ENCODE results near the gene FMNL2. TPM values are rescaled to one million over a fixed set of nuclear protein-coding genes. Genes with fewer than 3 reads are reported as not detected.

FMNL2 gene
- total RNA-seq (10 to 100 TPM in 2 of 4 donors, 1 to 10 TPM in 2; 7.2 to 10.8 (median 9.9) TPM), polyA plus RNA-seq (7.9 TPM)
- long read RNA-seq, donor 1, partial matches to known transcripts: 5 of 8 reads
- long read RNA-seq, donor 1, other reads (novel, unspliced or antisense): 3 of 8 reads
- long read RNA-seq, donor 2, partial matches to known transcripts: 1 of 3 reads
- long read RNA-seq, donor 2, other reads (novel, unspliced or antisense): 2 of 3 reads
- long read RNA-seq, donor 3, partial matches to known transcripts: 5 of 5 reads
- long read RNA-seq, donor 3, other reads (novel, unspliced or antisense): 0 of 5 reads
- long read RNA-seq, donor 4: 0 reads

GRCh38 chr2:152335016-152335725 lies at the start of gene FMNL2:
TSS of gene FMNL2 (plus strand) at chr2:152335174.
- ATAC-seq: peak; percentile 96
- H3K4me1 ChIP-seq (ENCODE audit: control insufficient read depth, insufficient read depth, low read length): no peaks in the 10 kb centered on the region
- under 1% methylated on average over 85 of the region's 85 CpGs for WGBS

GRCh38 chr2:152292991-152293390 lies 42.0 kb upstream of the FMNL2 start:
- DNase-seq (no peak), ATAC-seq (no peak)
- Histone ChIP-seq H3K4me3 (ENCODE audit: low read length) (no peak overlapping the region), H3K27me3 (ENCODE audit: control insufficient read depth, insufficient read depth) (no peaks in the 10 kb centered on the region), H3K4me1 (ENCODE audit: control insufficient read depth, insufficient read depth, low read length) (no peaks in the 10 kb centered on the region), H3K9me3 (ENCODE audit: control insufficient read depth, low read length) (no peaks in the 10 kb centered on the region), H3K27ac (ENCODE audit: low read length) (no peak overlapping the region)
- intact Hi-C loops (cut with DNase I): no loop called here

More at GRCh38 chr2:152335016-152335725, at the start of gene FMNL2:
- intact Hi-C loops (cut with DNase I): loop anchor here (10.0 kb wide), 4 partner anchors 130 to 300 kb away; no protein-coding TSS in a partner anchor
- Histone ChIP-seq H3K27ac (ENCODE audit: low read length) (peak within 1 kb of the TSS; percentile 57), H3K9me3 (ENCODE audit: control insufficient read depth, low read length) (no peaks in the 10 kb centered on the region), H3K4me3 (ENCODE audit: low read length) (peak within 1 kb of the TSS; percentile 79), H3K27me3 (ENCODE audit: control insufficient read depth, insufficient read depth) (no peaks in the 10 kb centered on the region)
- peak; percentile 86 to 94 (median 93) for DNase-seq

- 92% methylated on average over 2 of the region's 2 CpGs for WGBS
- no peak for DNase-seq
- no peak overlapping the region for H3K27ac ChIP-seq (ENCODE audit: low read length)
- H3K4me3 ChIP-seq (ENCODE audit: low read length): no peak overlapping the region
- no peaks in the 10 kb centered on the region for H3K9me3 ChIP-seq (ENCODE audit: control insufficient read depth, low read length)
- no peaks in the 10 kb centered on the region for H3K4me1 ChIP-seq (ENCODE audit: control insufficient read depth, insufficient read depth, low read length)
- ATAC-seq: no peak
- intact Hi-C loops (cut with DNase I): no loop called here
- no peaks in the 10 kb centered on the region for H3K27me3 ChIP-seq (ENCODE audit: control insufficient read depth, insufficient read depth)
Observed at GRCh38 chr2:152297715-152298114, 37.3 kb upstream of the FMNL2 start.

GRCh38 chr2:152298754-152299153 lies 36.2 kb upstream of the FMNL2 start:
- WGBS: 72% methylated on average over 1 of the region's 1 CpG
- ATAC-seq: no peak
- Histone ChIP-seq H3K4me3 (ENCODE audit: low read length) (no peak overlapping the region), H3K27ac (ENCODE audit: low read length) (no peak overlapping the region), H3K4me1 (ENCODE audit: control insufficient read depth, insufficient read depth, low read length) (no peaks in the 10 kb centered on the region), H3K27me3 (ENCODE audit: control insufficient read depth, insufficient read depth) (no peaks in the 10 kb centered on the region), H3K9me3 (ENCODE audit: control insufficient read depth, low read length) (no peaks in the 10 kb centered on the region)
- no peak for DNase-seq
- intact Hi-C loops (cut with DNase I): no loop called here

- intact Hi-C loops (cut with DNase I): no loop called here
- Histone ChIP-seq H3K9me3 (ENCODE audit: control insufficient read depth, low read length) (no peaks in the 10 kb centered on the region), H3K27me3 (ENCODE audit: control insufficient read depth, insufficient read depth) (no peaks in the 10 kb centered on the region), H3K4me3 (ENCODE audit: low read length) (no peak overlapping the region), H3K4me1 (ENCODE audit: control insufficient read depth, insufficient read depth, low read length) (no peaks in the 10 kb centered on the region), H3K27ac (ENCODE audit: low read length) (no peak overlapping the region)
- ATAC-seq: no peak
- 86% methylated on average over 3 of the region's 3 CpGs for WGBS
- no peak for DNase-seq
Observed at GRCh38 chr2:152301131-152301530, 33.8 kb upstream of the FMNL2 start.

- no peak for ATAC-seq
- H3K4me1 ChIP-seq (ENCODE audit: control insufficient read depth, insufficient read depth, low read length): no peaks in the 10 kb centered on the region
- H3K27ac ChIP-seq (ENCODE audit: low read length): no peak overlapping the region
- intact Hi-C loops (cut with DNase I): no loop called here
- no peak for DNase-seq
- WGBS: 88% methylated on average over 2 of the region's 2 CpGs
- no peaks in the 10 kb centered on the region for H3K9me3 ChIP-seq (ENCODE audit: control insufficient read depth, low read length)
- H3K4me3 ChIP-seq (ENCODE audit: low read length): no peak overlapping the region
- no peaks in the 10 kb centered on the region for H3K27me3 ChIP-seq (ENCODE audit: control insufficient read depth, insufficient read depth)
Observed at GRCh38 chr2:152303951-152304350, 31.0 kb upstream of the FMNL2 start.

- H3K9me3 ChIP-seq (ENCODE audit: control insufficient read depth, low read length): no peaks in the 10 kb centered on the region
- no peaks in the 10 kb centered on the region for H3K4me1 ChIP-seq (ENCODE audit: control insufficient read depth, insufficient read depth, low read length)
- H3K27ac ChIP-seq (ENCODE audit: low read length): no peak overlapping the region
- DNase-seq (no peak), ATAC-seq (peak in 1 of 2 donors; percentile 35)
- intact Hi-C loops (cut with DNase I): no loop called here
- H3K4me3 ChIP-seq (ENCODE audit: low read length): no peak overlapping the region
- 69% methylated on average over 1 of the region's 1 CpG for WGBS
- no peaks in the 10 kb centered on the region for H3K27me3 ChIP-seq (ENCODE audit: control insufficient read depth, insufficient read depth)
Observed at GRCh38 chr2:152304836-152305235, 30.1 kb upstream of the FMNL2 start.

GRCh38 chr2:152307863-152308262 lies 27.1 kb upstream of the FMNL2 start:
- DNase-seq: no peak
- Histone ChIP-seq H3K9me3 (ENCODE audit: control insufficient read depth, low read length) (no peaks in the 10 kb centered on the region), H3K4me3 (ENCODE audit: low read length) (no peak overlapping the region), H3K4me1 (ENCODE audit: control insufficient read depth, insufficient read depth, low read length) (no peaks in the 10 kb centered on the region), H3K27me3 (ENCODE audit: control insufficient read depth, insufficient read depth) (no peaks in the 10 kb centered on the region), H3K27ac (ENCODE audit: low read length) (no peak overlapping the region)
- ATAC-seq: no peak
- intact Hi-C loops (cut with DNase I): no loop called here
- 78% methylated on average over 1 of the region's 1 CpG for WGBS

GRCh38 chr2:152309352-152310214 lies 25.4 kb upstream of the FMNL2 start:
- Histone ChIP-seq H3K27me3 (ENCODE audit: control insufficient read depth, insufficient read depth) (no peaks in the 10 kb centered on the region), H3K4me1 (ENCODE audit: control insufficient read depth, insufficient read depth, low read length) (no peaks in the 10 kb centered on the region), H3K27ac (ENCODE audit: low read length) (no peak overlapping the region), H3K9me3 (ENCODE audit: control insufficient read depth, low read length) (no peaks in the 10 kb centered on the region), H3K4me3 (ENCODE audit: low read length) (no peak overlapping the region)
- ATAC-seq (no peak), DNase-seq (no peak)
- 61% methylated on average over 13 of the region's 13 CpGs for WGBS
- intact Hi-C loops (cut with DNase I): no loop called here

- WGBS: 90% methylated on average over 3 of the region's 3 CpGs
- DNase-seq (no peak), ATAC-seq (no peak)
- Histone ChIP-seq H3K4me1 (ENCODE audit: control insufficient read depth, insufficient read depth, low read length) (no peaks in the 10 kb centered on the region), H3K9me3 (ENCODE audit: control insufficient read depth, low read length) (no peaks in the 10 kb centered on the region), H3K27me3 (ENCODE audit: control insufficient read depth, insufficient read depth) (no peaks in the 10 kb centered on the region), H3K4me3 (ENCODE audit: low read length) (no peak overlapping the region), H3K27ac (ENCODE audit: low read length) (no peak overlapping the region)
- intact Hi-C loops (cut with DNase I): no loop called here
Observed at GRCh38 chr2:152319822-152320570, 15.0 kb upstream of the FMNL2 start.

Data from right cardiac atrium (tissue), 5 donors.